LNCaP clone FGC (cell line): ENCODE results near the gene ITGA1.

Experiments used
- DNase-seq: peaks from one replicate; pipeline ENCODE4 v3.0.0-alpha.2; 2011; ENCODE audit warnings: low read depth
- H3K4me3 ChIP-seq: 2 replicates; pipeline ENCODE4 v1.5.1; 2011; ENCODE audit warnings: mild to moderate bottlenecking, low read depth, low read length, control low read depth
- CTCF ChIP-seq: IDR thresholded peaks from 2 replicates; pipeline ENCODE4 v1.5.1; 2012; ENCODE audit warnings: mild to moderate bottlenecking; ENCODE audit not compliant: control insufficient read depth, insufficient read depth; ENCODE audit errors: extremely low read depth

Gene ITGA1

GRCh38 chr5:52985306-52985705 is 197.6 kb downstream of the ITGA1 start:
- no peak for TF ChIP-seq CTCF
- H3K4me3 ChIP-seq = no peak overlapping the region
- no peak for DNase-seq

GRCh38 chr5:52987711-52988331 is 200.1 kb downstream of the ITGA1 start:
- H3K4me3 ChIP-seq = no peak overlapping the region
- no peak for TF ChIP-seq CTCF
- peak; percentile 23 for DNase-seq

- H3K4me3 ChIP-seq = peak overlapping the region; percentile 63
Measured at GRCh38 chr5:52988335-52989024, 200.8 kb downstream of the ITGA1 start.

GRCh38 chr5:52989025-52989780 is 201.5 kb downstream of the ITGA1 start, which contains the start of gene ITGA2:
TSS of gene ITGA2 (plus strand) at chr5:52989352. CDS start at chr5:52989469, 117 bp downstream.
- DNase-seq = no peak
- no peak for TF ChIP-seq CTCF
- H3K4me3 ChIP-seq = peak within 1 kb of the TSS; percentile 63

More at GRCh38 chr5:52988335-52989024, 200.8 kb downstream of the ITGA1 start:
- TF ChIP-seq CTCF = no peak
- DNase-seq = no peak

GRCh38 chr5:52989781-52990527 is 202.2 kb downstream of the ITGA1 start:
- no peak for DNase-seq
- TF ChIP-seq CTCF = peak; percentile 31
- peak overlapping the region; percentile 63 for H3K4me3 ChIP-seq

- no peak overlapping the region for H3K4me3 ChIP-seq
- TF ChIP-seq CTCF = no peak
- no peak for DNase-seq
Measured at GRCh38 chr5:52990528-52990925, 202.8 kb downstream of the ITGA1 start.
